ENCODE measurements around the gene ATP2A1. TPM values are rescaled to one million over a fixed set of nuclear protein-coding genes. Genes with fewer than 3 reads are reported as not detected.

The ATP2A1 gene
- total and polyA plus RNA-seq, 9 donors = 0.15 to 2.5 (median 0.53) TPM

- Histone ChIP-seq H3K4me1 (ENCODE audit: insufficient read depth) (peaks cover 2% of the 10 kb centered on the region), H3K4me3 (peak overlapping the region; percentile 98), H3K36me3 (no peaks in the 10 kb centered on the region), H3K27ac (peak overlapping the region; percentile 79 to 85), H3K27me3 (no peaks in the 10 kb centered on the region), H3K9me3 (no peaks in the 10 kb centered on the region)
- 1% methylated on average over 39 to 42 of the region's 42 CpGs for WGBS, 3 donors
- intact Hi-C loops (cut with DNase I) = loop anchor here in 2 of 4 donors (2.0 to 10.0 kb wide), 3 partner anchors 17 to 83 kb away; partner anchors contain the start of genes TUFM (in 2 of the 2) and RABEP2 (in 1 of the 2)
- no peak for TF ChIP-seq POLR2A (IDR thresholded peaks at IDR 0.05)
- no peak for TF ChIP-seq EP300 (IDR thresholded peaks at IDR 0.05)
- no peak for TF ChIP-seq CTCF (IDR thresholded peaks at IDR 0.05)
- peak; percentile 47 to 64 (median 55) for DNase-seq
Measured at GRCh38 chr16:28863929-28864793, 14.1 kb upstream of the ATP2A1 start.

- peaks cover 2% of the 10 kb centered on the region for H3K4me1 ChIP-seq (ENCODE audit: insufficient read depth)
- intact Hi-C loops (cut with DNase I) = loop anchor here in 1 of 4 donors (10.0 kb wide), 1 partner anchor 60 kb away; the partner anchor contains the start of gene RABEP2
- no peaks in the 10 kb centered on the region for H3K9me3 ChIP-seq
- no peaks in the 10 kb centered on the region for H3K27me3 ChIP-seq
- H3K4me3 ChIP-seq = no peak overlapping the region
- H3K27ac ChIP-seq = no peak overlapping the region
- 67 to 74% (median 71%) methylated on average over 12 of the region's 12 CpGs for WGBS, 3 donors
- DNase-seq = no peak
- TF ChIP-seq CTCF (IDR thresholded peaks at IDR 0.05) (no peak), EP300 (IDR thresholded peaks at IDR 0.05) (no peak), POLR2A (IDR thresholded peaks at IDR 0.05) (no peak)
- H3K36me3 ChIP-seq = no peaks in the 10 kb centered on the region
Measured at GRCh38 chr16:28865001-28865688, 13.1 kb upstream of the ATP2A1 start.

DNA sequence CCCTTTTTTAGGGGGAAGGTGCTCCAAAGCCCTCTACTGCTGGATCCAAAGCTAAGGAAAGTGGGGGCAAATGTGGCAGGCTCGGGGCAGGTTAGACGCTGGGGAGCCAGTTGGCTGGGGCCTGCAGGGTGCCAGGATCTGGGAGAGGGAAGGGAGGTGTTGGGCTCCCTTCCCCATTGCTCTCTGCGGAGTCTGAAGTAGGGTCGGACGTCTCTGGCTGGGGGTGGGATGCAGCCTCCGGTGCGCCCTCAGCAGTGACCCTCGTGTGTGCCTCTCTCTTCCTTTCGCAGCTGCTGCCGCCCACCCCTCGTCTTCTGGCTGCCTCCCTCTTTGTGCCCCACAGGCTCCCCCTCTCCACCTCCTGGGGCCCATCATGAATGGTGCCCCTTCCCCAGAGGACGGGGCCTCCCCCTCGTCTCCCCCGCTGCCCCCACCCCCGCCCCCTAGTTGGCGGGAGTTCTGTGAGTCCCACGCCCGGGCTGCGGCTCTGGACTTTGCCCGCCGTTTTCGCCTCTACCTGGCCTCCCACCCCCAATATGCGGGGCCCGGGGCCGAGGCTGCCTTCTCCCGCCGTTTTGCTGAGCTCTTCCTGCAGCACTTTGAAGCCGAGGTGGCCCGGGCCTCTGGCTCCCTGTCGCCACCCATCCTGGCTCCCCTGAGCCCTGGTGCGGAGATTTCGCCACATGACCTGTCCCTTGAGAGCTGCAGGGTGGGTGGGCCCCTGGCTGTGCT is 12.4 kb upstream of the ATP2A1 start:
- no peak overlapping the region for H3K27ac ChIP-seq
- H3K4me3 ChIP-seq = no peak overlapping the region
- DNase-seq = no peak
- no peaks in the 10 kb centered on the region for H3K27me3 ChIP-seq
- no peaks in the 10 kb centered on the region for H3K9me3 ChIP-seq
- intact Hi-C loops (cut with DNase I) = loop anchor here in 1 of 4 donors (10.0 kb wide), 1 partner anchor 59 kb away; the partner anchor contains the start of gene RABEP2
- TF ChIP-seq POLR2A (IDR thresholded peaks at IDR 0.05) (no peak), EP300 (IDR thresholded peaks at IDR 0.05) (no peak), CTCF (IDR thresholded peaks at IDR 0.05) (no peak)
- H3K4me1 ChIP-seq (ENCODE audit: insufficient read depth) = peaks cover 2% of the 10 kb centered on the region
- no peaks in the 10 kb centered on the region for H3K36me3 ChIP-seq
- 56 to 62% (median 61%) methylated on average over 31 to 32 of the region's 32 CpGs for WGBS, 3 donors

DNA sequence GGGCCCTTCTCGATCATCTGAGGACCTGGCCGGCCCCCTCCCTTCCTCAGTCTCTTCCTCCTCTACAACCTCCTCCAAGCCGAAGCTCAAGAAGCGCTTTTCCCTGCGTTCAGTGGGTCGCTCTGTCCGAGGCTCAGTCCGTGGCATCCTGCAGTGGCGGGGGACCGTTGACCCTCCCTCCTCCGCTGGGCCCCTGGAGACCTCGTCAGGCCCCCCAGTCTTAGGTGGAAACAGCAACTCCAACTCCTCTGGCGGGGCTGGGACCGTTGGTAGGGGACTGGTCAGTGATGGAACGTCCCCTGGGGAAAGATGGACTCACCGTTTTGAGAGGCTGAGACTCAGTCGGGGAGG is 11.9 kb upstream of the ATP2A1 start:
- H3K27ac ChIP-seq = no peak overlapping the region
- peaks cover 2% of the 10 kb centered on the region for H3K4me1 ChIP-seq (ENCODE audit: insufficient read depth)
- no peaks in the 10 kb centered on the region for H3K9me3 ChIP-seq
- intact Hi-C loops (cut with DNase I) = loop anchor here in 1 of 4 donors (10.0 kb wide), 1 partner anchor 58 kb away; the partner anchor contains the start of gene RABEP2
- H3K27me3 ChIP-seq = no peaks in the 10 kb centered on the region
- no peaks in the 10 kb centered on the region for H3K36me3 ChIP-seq
- TF ChIP-seq CTCF (IDR thresholded peaks at IDR 0.05) (no peak), EP300 (IDR thresholded peaks at IDR 0.05) (no peak), POLR2A (IDR thresholded peaks at IDR 0.05) (no peak)
- H3K4me3 ChIP-seq = no peak overlapping the region
- DNase-seq = no peak
- WGBS, 3 donors = 70 to 74% (median 73%) methylated on average over 17 of the region's 17 CpGs
